Activated naive CD8-positive, alpha-beta T cell (primary cell): ENCODE data around the gene ARHGEF16.

Source experiments
- H3K27ac Mint-ChIP-seq: one replicate; pipeline ENCODE4 v1.8.0; 2021; ENCODE audit warnings: mixed read lengths
- H3K27me3 Mint-ChIP-seq: one replicate; pipeline ENCODE4 v1.8.0; 2021; ENCODE audit warnings: mixed read lengths
- H3K36me3 Mint-ChIP-seq: one replicate; pipeline ENCODE4 v1.8.0; 2021; ENCODE audit warnings: mixed read lengths
- H3K4me1 Mint-ChIP-seq: one replicate; pipeline ENCODE4 v1.8.0; 2021; ENCODE audit warnings: low read depth, mixed read lengths
- H3K4me3 Mint-ChIP-seq: one replicate; pipeline ENCODE4 v1.8.0; 2021; ENCODE audit warnings: mild to moderate bottlenecking, mixed read lengths
- H3K9me3 Mint-ChIP-seq: one replicate; pipeline ENCODE4 v1.8.0; 2021; ENCODE audit warnings: low read depth, mixed read lengths

ARHGEF16 gene

DNA sequence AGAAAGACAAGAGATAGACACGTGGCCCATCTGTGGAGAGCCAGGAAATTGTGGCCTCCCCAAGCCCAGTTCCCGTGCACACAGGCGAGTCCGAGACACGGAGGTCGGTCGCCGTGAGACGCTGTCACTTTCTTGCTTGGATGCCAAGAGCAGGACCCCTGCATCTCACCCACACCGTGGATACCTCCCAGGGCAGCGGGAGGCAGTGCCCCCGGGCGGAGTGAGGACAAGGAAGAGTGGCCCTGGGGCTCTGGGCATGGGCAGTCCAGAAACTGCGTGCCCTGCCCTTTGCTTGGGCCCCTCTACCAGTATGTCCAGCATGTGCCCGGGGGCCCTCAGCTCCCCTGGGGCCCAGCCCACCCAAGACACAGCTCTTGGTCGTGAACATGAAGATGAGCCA lies 24.7 kb upstream of the ARHGEF16 start:
- no peaks in the 10 kb centered on the region for H3K27me3 Mint-ChIP-seq
- no peaks in the 10 kb centered on the region for H3K4me1 Mint-ChIP-seq
- H3K36me3 Mint-ChIP-seq: no peaks in the 10 kb centered on the region
- H3K9me3 Mint-ChIP-seq: no peaks in the 10 kb centered on the region
- no peak overlapping the region for H3K27ac Mint-ChIP-seq
- H3K4me3 Mint-ChIP-seq: no peak overlapping the region

DNA sequence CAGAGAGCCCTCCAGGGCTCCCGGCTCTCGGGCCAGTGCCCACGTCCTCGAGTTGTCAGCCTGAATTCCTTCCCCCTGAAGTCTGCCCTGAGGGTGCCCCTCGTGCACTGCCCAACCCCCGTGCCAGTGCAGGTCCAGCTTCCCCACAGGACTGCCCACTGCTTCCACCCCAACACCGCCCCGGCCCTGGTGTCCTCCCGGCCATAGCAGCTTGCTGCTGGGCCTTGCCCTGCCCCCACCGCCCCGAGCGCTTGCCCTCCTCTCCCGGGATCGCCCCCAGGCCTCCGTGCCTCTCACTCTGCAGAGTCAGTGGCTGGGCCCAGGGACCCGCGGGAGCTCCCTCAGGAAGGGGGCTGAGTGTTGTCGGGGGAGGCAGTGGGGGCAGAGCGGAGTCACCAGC lies 24.1 kb upstream of the ARHGEF16 start:
- Mint-ChIP-seq H3K27ac (no peak overlapping the region), H3K9me3 (no peaks in the 10 kb centered on the region), H3K36me3 (no peaks in the 10 kb centered on the region), H3K4me3 (no peak overlapping the region), H3K4me1 (no peaks in the 10 kb centered on the region), H3K27me3 (no peaks in the 10 kb centered on the region)

DNA sequence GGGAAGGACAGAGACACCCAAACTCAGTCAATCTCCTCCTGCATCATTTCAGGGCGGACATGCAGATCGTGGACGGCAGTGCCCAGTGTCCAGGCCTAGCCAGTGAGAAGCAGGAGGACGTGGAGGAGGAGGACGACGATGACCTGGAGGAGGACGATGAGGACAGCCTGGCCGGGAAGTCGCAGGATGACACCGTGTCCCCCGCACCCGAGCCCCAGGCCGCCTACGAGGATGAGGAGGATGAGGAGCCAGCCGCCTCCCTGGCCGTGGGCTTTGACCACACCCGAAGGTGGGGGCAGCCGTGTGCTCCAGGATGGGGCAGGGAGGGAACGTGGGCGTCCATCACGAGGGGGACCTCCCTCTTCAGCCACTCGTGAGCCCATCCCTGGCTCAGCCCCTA lies 23.6 kb upstream of the ARHGEF16 start:
- Mint-ChIP-seq H3K9me3 (no peaks in the 10 kb centered on the region), H3K27ac (no peak overlapping the region), H3K4me3 (no peak overlapping the region), H3K4me1 (no peaks in the 10 kb centered on the region), H3K27me3 (no peaks in the 10 kb centered on the region), H3K36me3 (no peaks in the 10 kb centered on the region)

DNA sequence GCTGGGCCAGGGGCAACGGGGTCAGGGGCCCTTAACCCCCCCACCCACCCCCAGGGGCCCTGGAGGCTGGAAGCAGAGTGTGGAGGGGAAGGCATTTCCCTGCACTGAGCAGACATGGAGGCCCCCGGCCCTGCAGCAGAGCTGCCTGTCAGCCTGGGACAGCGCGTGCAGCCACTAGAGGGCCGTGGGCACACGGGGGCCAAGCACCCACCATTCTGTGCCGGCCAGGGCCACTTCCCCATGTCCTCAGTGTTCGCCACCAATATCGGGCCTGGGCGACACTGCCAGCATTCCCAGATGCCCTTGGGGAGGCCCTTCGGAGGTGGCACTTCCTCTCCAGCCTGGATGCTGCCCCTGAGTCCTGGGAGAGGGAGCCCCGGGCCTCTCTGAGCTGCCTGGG lies 23.2 kb upstream of the ARHGEF16 start:
- Mint-ChIP-seq H3K9me3 (no peaks in the 10 kb centered on the region), H3K4me3 (no peak overlapping the region), H3K27me3 (no peaks in the 10 kb centered on the region), H3K27ac (no peak overlapping the region), H3K4me1 (no peaks in the 10 kb centered on the region), H3K36me3 (no peaks in the 10 kb centered on the region)

DNA sequence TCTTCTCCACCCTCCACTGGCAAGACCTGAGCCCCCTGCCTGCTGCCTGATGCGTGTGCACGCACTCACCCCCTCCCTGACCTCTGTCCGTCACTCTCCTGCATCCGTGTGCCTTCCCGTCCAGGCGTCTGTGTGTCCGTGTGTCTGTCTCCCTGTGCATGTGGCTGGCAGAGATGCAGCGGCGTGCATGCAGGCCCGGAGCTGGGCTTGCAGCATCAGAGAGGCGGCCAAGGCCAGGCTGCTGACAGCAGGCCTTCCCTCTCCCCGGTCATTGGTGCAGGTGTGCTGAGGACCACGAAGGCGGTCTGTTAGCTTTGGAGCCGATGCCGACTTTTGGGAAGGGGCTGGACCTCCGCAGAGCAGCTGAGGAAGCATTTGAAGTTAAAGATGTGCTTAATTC lies 22.8 kb upstream of the ARHGEF16 start:
- H3K4me3 Mint-ChIP-seq: no peak overlapping the region
- H3K27me3 Mint-ChIP-seq: no peaks in the 10 kb centered on the region
- no peaks in the 10 kb centered on the region for H3K36me3 Mint-ChIP-seq
- H3K27ac Mint-ChIP-seq: no peak overlapping the region
- no peaks in the 10 kb centered on the region for H3K4me1 Mint-ChIP-seq
- H3K9me3 Mint-ChIP-seq: no peaks in the 10 kb centered on the region

DNA sequence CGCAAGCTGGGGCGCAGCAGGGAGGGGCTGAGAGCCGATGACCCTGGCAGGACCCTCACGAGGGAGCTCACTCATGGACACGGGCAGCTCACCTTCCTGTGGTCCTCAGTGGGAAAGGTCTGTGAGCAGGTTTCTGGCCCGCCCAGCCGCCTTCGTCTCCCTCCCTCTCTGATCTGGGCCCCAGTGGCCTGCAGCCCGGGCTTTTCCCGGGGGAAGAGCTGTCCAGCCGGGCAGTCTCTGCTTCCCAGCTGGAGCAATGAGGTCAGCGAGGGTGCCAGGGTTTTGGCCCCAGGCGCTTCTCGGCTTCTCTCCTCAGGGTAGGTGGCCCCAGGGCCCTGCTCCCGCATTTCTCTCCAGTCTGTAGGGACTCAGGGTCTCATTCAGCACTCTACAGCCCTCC lies 22.2 kb upstream of the ARHGEF16 start:
- Mint-ChIP-seq H3K27ac (no peak overlapping the region), H3K4me1 (no peaks in the 10 kb centered on the region), H3K36me3 (no peaks in the 10 kb centered on the region), H3K4me3 (no peak overlapping the region), H3K9me3 (no peaks in the 10 kb centered on the region), H3K27me3 (no peaks in the 10 kb centered on the region)

DNA sequence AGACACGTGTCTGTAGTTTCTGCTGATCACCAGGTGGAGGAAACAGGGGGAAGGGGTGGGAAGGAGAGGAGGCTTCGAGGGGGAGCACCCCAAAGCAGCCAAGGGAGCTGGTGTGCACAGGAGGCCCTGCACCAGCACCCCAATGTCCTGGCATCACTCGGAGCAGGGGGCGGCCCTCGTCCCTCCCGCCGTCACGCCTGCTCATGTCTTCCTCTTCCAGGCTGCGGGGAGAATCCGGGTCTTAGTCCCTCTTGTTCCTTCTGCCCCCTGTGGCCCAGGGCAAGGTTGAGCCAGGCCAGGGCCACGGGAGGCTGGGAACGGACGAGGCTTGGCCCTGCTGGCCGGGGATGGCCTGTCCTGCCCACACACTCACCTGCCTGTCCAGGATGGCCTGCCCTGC lies 21.4 kb upstream of the ARHGEF16 start:
- no peak overlapping the region for H3K4me3 Mint-ChIP-seq
- no peaks in the 10 kb centered on the region for H3K36me3 Mint-ChIP-seq
- no peaks in the 10 kb centered on the region for H3K4me1 Mint-ChIP-seq
- H3K9me3 Mint-ChIP-seq: no peaks in the 10 kb centered on the region
- H3K27ac Mint-ChIP-seq: no peak overlapping the region
- H3K27me3 Mint-ChIP-seq: no peaks in the 10 kb centered on the region

DNA sequence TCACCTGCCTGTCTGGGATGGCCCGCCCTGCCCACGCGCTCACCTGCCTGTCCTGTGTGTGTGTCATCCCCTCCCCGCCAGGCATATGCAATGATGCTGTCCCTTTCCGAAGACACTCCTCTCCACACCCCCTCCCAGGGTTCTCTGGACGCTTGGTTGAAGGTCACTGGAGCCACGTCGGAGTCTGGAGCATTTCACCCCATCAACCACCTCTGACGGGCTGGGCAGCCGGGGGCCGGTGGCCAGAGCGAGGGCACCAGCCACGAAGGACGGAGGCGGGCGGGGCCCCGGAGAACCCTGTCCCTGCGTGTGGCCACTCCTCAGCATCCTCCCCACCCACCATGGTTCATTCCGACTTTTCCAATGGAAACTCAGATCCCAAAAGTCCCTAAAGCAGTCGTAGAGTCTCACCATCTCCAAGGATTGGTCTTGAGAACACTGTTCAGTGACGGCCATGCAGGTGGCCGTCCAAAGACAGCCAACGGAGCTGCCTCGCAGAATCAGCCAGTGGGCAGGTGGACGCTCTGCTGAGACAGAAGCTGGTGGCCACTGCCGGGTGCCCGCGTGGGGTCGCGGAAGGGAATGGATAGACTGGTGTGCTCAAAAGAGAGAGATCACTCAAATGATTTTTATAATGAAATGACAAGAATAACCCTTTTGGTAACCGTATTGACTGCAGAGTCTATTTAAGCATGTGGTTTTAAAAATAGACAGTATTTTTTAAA lies 20.7 kb upstream of the ARHGEF16 start:
- Mint-ChIP-seq H3K4me1 (no peaks in the 10 kb centered on the region), H3K36me3 (no peaks in the 10 kb centered on the region), H3K27ac (no peak overlapping the region), H3K4me3 (no peak overlapping the region), H3K27me3 (no peaks in the 10 kb centered on the region), H3K9me3 (no peaks in the 10 kb centered on the region)

DNA sequence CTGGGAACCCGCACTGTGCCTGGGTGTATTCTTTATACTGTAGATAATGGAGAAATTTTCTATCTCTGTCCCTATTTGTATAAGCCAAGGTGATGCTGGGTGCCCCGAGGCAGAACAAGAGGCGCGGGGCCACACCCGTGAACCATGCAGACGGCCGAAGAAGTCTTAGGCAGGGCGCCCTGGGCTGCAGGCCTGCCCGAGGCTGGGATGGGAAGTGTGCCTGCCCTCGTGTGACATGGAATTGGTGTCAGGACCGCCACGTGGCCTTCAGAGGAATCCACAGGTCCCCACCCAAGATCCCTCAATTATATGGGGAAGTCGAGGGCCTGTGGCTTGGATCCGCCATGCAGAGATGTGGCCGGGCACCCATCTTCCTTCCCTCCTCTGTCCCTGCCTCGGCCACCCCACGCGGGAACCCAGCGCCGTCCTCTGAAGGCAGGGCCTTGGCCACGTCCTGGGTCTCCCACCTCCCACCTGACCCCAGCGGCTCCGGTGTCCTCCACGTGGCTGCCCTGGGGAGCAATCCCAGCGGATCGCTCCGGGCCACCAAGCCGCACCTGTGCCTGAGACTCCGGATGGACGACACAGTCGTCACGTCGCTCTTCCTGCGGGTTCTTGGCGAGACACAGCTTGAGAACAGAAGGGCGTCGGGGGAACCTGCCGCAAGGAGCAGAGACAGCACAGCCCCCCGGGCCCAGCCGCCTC lies 19.9 kb upstream of the ARHGEF16 start:
- Mint-ChIP-seq H3K9me3 (no peaks in the 10 kb centered on the region), H3K36me3 (no peaks in the 10 kb centered on the region), H3K27ac (no peak overlapping the region), H3K4me3 (no peak overlapping the region), H3K27me3 (no peaks in the 10 kb centered on the region), H3K4me1 (no peaks in the 10 kb centered on the region)

DNA sequence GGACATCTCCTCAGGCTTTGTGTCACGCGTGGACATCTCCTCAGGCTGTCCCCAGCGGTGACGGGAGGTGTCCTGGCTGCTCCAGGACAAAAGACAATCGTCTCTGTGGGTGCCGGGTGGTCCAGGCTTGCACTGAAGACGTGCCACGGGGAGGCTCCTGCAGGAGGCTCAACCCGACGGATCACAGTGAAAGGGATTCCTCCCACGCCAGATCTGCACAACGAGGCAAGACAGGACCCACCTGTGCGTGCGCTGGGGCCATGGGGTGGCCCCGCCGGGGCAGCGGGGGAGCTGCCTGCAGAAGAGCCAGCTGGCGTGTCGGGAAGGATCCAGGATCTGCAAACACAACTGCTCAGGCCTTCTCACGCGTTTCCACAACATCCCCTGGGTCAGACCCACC lies 18.8 kb upstream of the ARHGEF16 start:
- Mint-ChIP-seq H3K4me1 (no peaks in the 10 kb centered on the region), H3K4me3 (no peak overlapping the region), H3K27ac (no peak overlapping the region), H3K27me3 (no peaks in the 10 kb centered on the region), H3K36me3 (no peaks in the 10 kb centered on the region), H3K9me3 (no peaks in the 10 kb centered on the region)

DNA sequence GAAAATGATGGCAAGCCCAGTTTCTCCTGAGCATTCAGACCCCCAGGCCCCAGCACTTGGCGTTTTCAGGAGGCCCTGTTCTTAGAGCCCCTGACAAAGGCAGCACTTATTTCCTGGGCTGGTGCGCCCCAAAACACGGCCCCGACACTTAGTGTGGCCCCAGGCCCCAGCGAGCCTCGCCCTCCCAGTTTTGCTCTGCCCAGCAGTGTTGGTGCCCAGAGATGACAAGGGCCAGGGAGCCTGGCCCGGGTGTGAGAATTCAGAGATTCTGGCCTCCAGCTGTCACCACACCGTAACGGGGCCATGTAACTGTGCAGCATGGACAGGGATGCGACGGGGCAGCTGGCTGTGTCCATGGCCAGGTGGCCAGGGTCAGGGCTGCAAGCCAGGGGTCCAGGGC lies 18.0 kb upstream of the ARHGEF16 start:
- Mint-ChIP-seq H3K9me3 (no peaks in the 10 kb centered on the region), H3K4me3 (no peak overlapping the region), H3K36me3 (no peaks in the 10 kb centered on the region), H3K27me3 (no peaks in the 10 kb centered on the region), H3K4me1 (no peaks in the 10 kb centered on the region), H3K27ac (no peak overlapping the region)

DNA sequence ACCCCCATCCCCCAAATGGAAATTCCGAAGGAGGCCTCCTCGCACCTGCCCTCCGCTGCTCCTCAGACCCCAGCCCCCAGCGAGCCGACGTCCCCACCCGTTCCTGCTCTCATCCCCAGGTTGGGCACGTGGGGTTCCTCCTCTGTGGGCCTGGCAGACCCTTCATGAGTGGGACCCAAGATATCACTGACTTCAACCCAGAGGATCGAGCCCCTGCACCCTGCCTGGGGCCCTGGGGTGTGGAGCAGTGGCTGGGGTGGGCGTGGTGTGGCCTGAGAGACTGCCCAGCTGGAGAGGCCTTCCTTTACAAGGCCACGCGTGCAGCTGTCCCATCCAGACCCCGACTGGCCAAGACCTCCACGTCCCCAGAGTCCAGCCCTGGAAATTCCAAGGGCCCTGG lies 17.6 kb upstream of the ARHGEF16 start:
- no peaks in the 10 kb centered on the region for H3K9me3 Mint-ChIP-seq
- H3K4me1 Mint-ChIP-seq: no peaks in the 10 kb centered on the region
- H3K36me3 Mint-ChIP-seq: no peaks in the 10 kb centered on the region
- H3K4me3 Mint-ChIP-seq: no peak overlapping the region
- H3K27ac Mint-ChIP-seq: no peak overlapping the region
- no peaks in the 10 kb centered on the region for H3K27me3 Mint-ChIP-seq

DNA sequence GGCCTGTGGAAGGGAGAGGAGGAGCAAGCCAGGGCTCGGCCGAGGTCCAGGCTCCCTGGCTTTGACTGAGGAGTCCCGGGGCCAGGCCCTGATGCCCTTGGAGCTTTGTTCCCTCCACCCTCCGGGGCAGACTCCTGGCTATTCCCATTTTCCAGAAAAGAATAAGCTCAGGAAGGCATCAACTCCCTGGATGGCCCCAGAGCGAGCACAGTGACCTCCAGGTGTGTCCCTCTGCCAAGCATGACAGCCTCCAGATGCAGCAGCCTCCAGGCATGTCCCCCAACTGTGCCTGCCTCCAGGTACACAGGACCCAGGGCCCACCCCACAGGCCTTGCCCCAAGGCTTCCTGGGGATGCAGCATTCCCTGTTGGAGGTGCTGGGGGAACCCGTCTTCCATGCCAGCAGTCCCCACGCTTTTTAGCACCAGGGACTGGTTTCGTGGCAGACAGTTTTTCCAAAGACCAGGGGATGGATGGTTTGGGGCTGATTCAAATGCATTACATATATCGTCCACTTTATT lies 15.7 kb upstream of the ARHGEF16 start:
- Mint-ChIP-seq H3K27me3 (no peaks in the 10 kb centered on the region), H3K4me3 (no peak overlapping the region), H3K27ac (no peak overlapping the region), H3K9me3 (no peaks in the 10 kb centered on the region), H3K36me3 (no peaks in the 10 kb centered on the region), H3K4me1 (no peaks in the 10 kb centered on the region)

DNA sequence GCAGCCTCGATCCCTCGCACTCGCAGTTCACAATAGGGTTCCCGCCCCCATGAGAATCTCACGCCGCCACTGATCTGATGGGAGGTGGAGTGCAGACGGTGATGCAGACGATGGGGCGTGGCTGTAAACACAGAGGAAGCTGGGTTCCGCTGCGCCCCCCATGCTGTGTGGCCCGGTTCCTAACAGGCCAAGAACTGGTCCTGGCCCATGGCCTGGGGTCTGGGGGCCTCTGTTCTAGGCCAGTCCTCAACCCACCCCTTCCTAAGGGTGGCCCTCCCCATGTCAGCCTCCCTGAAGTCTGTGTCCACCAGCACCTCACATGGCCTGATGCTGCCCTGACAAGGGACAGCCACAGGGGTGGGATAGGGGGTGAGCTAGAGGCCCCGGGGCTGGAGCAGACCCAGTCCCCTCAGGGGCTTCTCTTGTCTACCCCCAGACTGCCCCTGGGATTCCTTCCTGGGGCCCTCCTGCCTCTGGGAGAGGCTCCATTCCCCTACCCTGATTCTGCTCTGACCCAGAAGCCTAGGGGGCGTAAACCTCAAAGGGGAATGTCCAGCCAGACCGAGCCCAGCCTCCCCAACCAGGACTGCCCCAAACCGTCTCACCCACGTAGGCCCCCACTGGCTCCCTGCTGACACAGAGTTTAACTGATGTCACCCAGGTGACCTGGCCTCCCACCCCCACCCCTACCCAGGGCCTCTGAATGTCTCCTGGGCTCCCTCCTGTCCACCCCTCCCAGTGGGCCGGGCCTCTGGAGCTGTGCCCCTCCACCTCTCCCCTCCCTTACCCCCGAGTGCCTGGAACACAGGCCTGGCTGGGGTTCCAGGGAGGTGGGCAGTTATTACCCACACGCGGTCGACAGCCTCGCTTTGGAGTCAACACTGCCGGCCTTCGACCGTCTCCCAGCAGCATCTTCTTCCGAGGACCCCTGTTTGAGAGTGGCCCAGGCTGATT lies 14.8 kb upstream of the ARHGEF16 start:
- H3K27me3 Mint-ChIP-seq: no peaks in the 10 kb centered on the region
- no peaks in the 10 kb centered on the region for H3K36me3 Mint-ChIP-seq
- H3K4me3 Mint-ChIP-seq: no peak overlapping the region
- H3K27ac Mint-ChIP-seq: no peak overlapping the region
- H3K9me3 Mint-ChIP-seq: no peaks in the 10 kb centered on the region
- no peaks in the 10 kb centered on the region for H3K4me1 Mint-ChIP-seq

DNA sequence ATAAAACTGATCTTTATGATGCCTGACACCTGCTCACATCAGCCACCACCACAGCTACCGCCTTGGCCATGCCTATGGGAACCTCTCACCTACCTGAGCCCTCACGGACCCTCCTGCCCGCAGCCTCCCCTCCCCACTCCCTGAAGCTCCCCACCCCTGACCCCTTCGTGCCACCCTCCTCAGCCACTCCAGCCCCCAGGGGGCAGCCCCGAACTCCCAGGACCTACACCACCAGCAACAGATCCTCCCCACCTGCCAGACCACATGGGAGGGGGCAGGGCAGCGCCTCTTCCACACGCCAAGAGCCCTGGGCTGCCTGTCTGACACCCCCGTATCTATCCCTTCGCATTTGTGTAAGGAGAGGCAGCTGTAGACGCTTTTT lies 14.2 kb upstream of the ARHGEF16 start:
- no peaks in the 10 kb centered on the region for H3K4me1 Mint-ChIP-seq
- no peaks in the 10 kb centered on the region for H3K27me3 Mint-ChIP-seq
- H3K4me3 Mint-ChIP-seq: no peak overlapping the region
- no peaks in the 10 kb centered on the region for H3K9me3 Mint-ChIP-seq
- H3K27ac Mint-ChIP-seq: no peak overlapping the region
- H3K36me3 Mint-ChIP-seq: no peaks in the 10 kb centered on the region
